Right renal cortex interstitium (tissue), 3 donors: ENCODE results near the gene NAT16. TPM values are rescaled to one million over a fixed set of nuclear protein-coding genes. Genes with fewer than 3 reads are reported as not detected.
"Not testable (repeated sequence)": the region's sequence is repeated elsewhere in the genome, so short reads cannot be mapped to it uniquely, and the experiment has no call there.

Experiments
- DNase-seq, 3 donors: peaks; one replicate each; pipeline ENCODE4 v3.0.0-alpha.2; 2013; ENCODE audit warnings: low read depth in 3 of 3, low spot score in 2 of 3
- polyA plus RNA-seq, 3 donors: library from polyadenylated mRNA; unstranded; fragments of 120-200 nt; gene quantifications; one replicate each; pipeline ENCODE4 v1.2.1, GENCODE V29; 2013; ENCODE audit not compliant: insufficient read length in 3 of 3

The NAT16 gene
- polyA plus RNA-seq, 3 donors = not detected

DNA sequence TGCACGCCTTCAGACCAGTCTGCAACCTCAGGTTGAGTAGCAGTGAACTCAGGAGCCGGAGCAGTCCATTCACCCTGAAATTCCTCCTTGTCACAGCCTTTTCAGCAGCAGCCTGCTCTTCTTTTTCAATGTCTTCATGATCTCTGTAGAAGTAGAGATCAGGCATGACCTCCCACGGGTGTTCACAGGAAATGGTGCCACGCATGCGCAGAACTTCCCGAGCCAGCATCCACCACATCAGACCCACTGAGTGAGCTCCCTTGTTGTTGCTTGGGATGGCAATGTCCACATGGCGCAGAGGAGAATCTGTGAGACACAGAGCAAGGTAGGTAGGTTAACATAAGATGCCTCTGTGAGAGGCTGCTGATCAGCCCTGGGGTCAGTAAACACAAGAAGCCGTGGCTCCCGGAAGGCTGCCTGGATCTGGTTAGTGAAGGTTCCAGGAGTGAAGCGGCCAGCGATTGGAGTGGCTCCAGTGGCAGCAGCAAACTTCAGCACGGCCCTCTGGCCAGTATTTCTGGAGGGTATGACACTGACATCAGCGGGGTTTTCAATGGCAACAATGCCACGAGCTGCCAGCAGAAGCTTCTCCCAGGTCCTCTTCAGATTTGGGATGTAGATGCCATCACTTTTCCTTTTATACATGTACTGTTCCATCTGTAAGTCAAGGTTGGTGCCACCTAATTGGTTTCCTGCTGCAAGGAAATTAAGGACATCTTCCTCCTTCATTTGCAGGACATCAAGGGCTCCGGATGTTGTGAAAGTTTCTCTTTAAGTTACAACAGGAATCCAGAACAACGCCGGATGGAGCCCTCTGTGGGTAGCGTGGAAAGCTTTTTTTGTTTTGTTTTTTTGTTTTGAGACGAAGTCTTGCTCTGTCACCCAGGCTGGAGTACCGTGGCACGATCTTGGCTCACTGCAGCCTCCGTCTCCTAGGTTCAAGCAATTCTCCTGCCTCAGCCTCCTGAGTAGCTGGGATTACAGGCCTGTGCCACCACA, 23.9 kb upstream of the NAT16 start:
- not testable (repeated sequence) for DNase-seq

- DNase-seq = no peak
Measured at GRCh38 chr7:101202603-101202918, 22.5 kb upstream of the NAT16 start.

GRCh38 chr7:101201695-101202602, 21.9 kb upstream of the NAT16 start:
- no peak for DNase-seq

GRCh38 chr7:101200862-101201599, 20.9 kb upstream of the NAT16 start, which contains the start of gene MOGAT3:
Gene MOGAT3 (minus strand): TSS chr7:101201036. CDS start chr7:101200854, 182 bp downstream.
- no peak for DNase-seq

- no peak for DNase-seq
Measured at GRCh38 chr7:101200504-101200861, 20.4 kb upstream of the NAT16 start.

GRCh38 chr7:101199522-101199921, 19.4 kb upstream of the NAT16 start:
- DNase-seq = not testable (repeated sequence)

DNA sequence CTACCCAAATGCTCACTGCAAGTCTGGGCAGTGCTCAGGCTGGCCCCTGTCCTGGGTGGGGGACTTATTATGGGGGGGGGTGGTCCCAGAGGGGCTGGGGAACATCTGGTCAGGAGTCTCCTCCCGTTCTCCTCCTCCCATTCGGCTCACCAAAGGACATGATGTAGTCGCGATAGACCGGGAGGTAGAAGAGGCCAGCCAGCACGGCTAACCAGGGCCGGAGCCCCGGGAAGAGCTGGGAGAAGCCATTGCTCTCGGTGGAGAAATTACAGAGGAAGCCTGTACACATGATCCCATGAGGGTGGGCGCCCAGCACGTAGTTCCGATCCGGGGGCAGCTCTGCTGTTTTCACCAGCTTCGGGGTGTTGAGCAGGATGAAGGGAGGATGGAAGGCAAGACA, 18.4 kb upstream of the NAT16 start:
- DNase-seq = no peak

DNA sequence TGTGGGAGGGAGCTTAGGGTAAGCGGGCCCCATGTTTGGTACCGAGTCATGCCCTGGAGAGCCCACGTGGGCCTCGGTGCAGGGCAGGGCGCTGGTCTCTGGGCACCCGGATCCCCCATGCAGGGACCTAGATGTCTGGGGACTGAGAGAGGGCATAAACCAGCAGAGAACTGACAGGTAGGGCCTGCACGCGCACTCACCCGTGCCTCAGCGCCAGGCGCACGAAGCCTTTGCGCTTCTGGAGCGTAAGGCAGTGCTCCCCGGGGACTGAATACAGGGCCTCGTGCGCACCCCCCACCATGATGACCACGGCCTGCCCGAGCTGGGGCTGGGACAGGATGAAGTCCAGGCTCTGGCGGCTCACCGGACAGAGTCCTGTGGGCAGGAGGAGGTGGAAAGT, 17.9 kb upstream of the NAT16 start:
- DNase-seq = no peak

GRCh38 chr7:101195884-101196283, 15.8 kb upstream of the NAT16 start:
- DNase-seq = no peak

GRCh38 chr7:101189109-101189508, 9.0 kb upstream of the NAT16 start:
- no peak for DNase-seq

- no peak for DNase-seq
Measured at GRCh38 chr7:101186844-101187428, 6.8 kb upstream of the NAT16 start.

DNA sequence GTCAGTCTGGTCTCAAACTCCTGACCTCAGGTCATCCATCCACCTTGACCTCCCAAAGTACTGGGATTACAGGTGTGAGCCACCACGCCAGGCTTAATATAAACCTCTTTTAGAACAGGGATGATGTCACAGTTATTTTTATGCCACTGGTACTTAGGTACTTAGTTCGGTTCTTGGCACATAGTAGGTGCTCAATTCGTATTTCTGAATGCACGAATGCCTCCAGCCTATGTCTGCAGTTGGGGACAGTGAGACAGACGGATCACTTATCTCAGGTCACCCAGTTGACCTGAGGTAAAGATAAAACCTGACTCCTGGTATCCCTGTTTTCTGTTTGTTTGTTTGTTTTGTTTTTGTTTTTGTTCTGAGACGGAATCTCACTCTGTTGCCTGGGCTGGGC, 6.1 kb upstream of the NAT16 start:
- no peak for DNase-seq

- no peak for DNase-seq
Measured at GRCh38 chr7:101185258-101185839, 5.3 kb upstream of the NAT16 start.

- DNase-seq = no peak
Measured at GRCh38 chr7:101179713-101180112, 380 bp downstream of the NAT16 start.

DNA sequence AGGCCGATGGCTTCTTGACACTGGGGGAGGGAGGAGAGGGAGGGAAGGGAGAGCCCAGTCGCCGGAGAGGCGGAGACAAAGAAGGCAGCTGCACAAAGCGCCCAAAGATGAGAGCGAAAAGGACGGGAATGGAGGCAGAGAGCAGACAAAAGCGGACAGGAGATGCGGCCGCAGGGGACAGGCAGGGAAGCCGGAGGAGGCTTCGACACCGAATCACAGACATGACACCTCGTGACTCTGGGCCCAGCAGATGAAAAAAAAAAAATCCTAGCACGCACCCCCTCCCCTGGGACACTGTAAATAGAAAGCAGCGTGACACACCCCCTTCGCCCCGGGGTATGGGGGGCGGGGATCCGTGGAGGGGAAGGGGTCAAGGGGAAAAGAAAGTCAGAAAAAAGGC, 976 bp downstream of the NAT16 start:
- DNase-seq = no peak

- DNase-seq = no peak
Measured at GRCh38 chr7:101177644-101178043, 2.4 kb downstream of the NAT16 start.

GRCh38 chr7:101175664-101176063, 4.4 kb downstream of the NAT16 start:
- no peak for DNase-seq

GRCh38 chr7:101174322-101174854, 5.7 kb downstream of the NAT16 start:
- DNase-seq = no peak

GRCh38 chr7:101173752-101174244, 6.3 kb downstream of the NAT16 start:
- DNase-seq = no peak
